Measurements from ENCODE around the gene LHFPL6. TPM values are rescaled to one million over a fixed set of nuclear protein-coding genes. Genes with fewer than 3 reads are reported as not detected.

Gene LHFPL6
- total RNA-seq, 2 experiments from 2014 or later, result 0.60 to 0.74 TPM

DNA sequence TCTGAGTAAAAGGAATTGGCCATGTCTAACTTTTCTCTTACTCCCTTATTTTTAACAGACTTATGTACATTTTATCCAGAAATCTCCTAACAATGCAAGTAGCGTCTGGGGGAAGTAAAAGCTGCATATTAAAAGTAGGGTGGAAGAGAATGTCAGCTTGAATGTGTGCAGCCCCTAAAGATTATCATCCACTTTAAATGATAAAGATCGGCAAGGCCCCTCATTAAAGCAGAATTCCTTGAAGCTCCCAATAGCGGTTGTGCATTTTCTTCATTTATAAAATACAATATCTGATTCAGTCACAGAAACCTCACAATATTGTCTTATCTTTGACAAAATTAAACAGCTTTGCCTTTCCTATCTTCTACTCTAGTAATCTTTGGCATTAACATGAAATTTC lies 184.6 kb downstream of the LHFPL6 start:
- Mint-ChIP-seq H3K27ac (no peak overlapping the region), H3K27me3 (peaks cover 10% of the 10 kb centered on the region), H3K36me3 (ENCODE audit: low read depth) (no peaks in the 10 kb centered on the region), H3K9me3 (no peaks in the 10 kb centered on the region), H3K4me1 (ENCODE audit: low read depth) (no peaks in the 10 kb centered on the region), H3K4me3 (no peak overlapping the region)
- intact Hi-C loops (cut with micrococcal nuclease), result no loop called here
- CTCF ChIA-PET, result interaction anchor here (0.7 to 1.5 kb wide), 6 partner anchors 12 to 198 kb away, joined by 3 to 5 read pairs (median 3); no protein-coding TSS in a partner anchor
- POLR2A ChIA-PET, result interaction anchor here (0.6 kb wide), 1 partner anchor 389 kb away, joined by 3 read pairs; no protein-coding TSS in a partner anchor
- ATAC-seq (no peak), DNase-seq (no peak)
- TF ChIP-seq, protein P1, sequence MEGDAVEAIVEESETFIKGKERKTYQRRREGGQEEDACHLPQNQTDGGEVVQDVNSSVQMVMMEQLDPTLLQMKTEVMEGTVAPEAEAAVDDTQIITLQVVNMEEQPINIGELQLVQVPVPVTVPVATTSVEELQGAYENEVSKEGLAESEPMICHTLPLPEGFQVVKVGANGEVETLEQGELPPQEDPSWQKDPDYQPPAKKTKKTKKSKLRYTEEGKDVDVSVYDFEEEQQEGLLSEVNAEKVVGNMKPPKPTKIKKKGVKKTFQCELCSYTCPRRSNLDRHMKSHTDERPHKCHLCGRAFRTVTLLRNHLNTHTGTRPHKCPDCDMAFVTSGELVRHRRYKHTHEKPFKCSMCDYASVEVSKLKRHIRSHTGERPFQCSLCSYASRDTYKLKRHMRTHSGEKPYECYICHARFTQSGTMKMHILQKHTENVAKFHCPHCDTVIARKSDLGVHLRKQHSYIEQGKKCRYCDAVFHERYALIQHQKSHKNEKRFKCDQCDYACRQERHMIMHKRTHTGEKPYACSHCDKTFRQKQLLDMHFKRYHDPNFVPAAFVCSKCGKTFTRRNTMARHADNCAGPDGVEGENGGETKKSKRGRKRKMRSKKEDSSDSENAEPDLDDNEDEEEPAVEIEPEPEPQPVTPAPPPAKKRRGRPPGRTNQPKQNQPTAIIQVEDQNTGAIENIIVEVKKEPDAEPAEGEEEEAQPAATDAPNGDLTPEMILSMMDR (IDR thresholded peaks at IDR 0.05), result no peak

DNA sequence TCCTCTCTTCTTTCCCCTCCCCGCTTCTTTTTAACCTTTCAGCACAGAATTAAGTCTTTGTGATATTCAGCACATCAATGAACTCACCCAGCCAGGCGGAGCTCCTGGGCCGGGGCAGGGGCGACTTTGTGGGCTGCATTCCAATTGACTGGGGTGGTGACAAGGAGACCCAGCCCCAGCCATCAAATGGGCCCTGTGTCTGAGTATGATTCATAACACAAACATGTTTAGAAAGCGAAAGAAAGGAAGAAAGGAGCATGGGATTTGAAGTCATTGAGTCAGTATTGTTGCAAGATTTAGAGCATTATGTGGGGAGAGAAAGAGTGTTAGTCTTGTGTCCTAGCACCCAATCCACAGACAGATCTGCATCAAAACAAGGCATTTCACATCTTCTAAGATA lies 185.3 kb downstream of the LHFPL6 start:
- intact Hi-C loops (cut with micrococcal nuclease), result no loop called here
- H3K36me3 Mint-ChIP-seq (ENCODE audit: low read depth), result no peaks in the 10 kb centered on the region
- no peak for DNase-seq
- CTCF ChIA-PET, result interaction anchor here (1.1 to 1.5 kb wide), 3 partner anchors 13 to 198 kb away, joined by 3 read pairs; no protein-coding TSS in a partner anchor
- no peak overlapping the region for H3K27ac Mint-ChIP-seq
- H3K4me3 Mint-ChIP-seq, result no peak overlapping the region
- H3K9me3 Mint-ChIP-seq, result no peaks in the 10 kb centered on the region
- ATAC-seq, result no peak
- POLR2A ChIA-PET, result interaction anchor here (0.7 kb wide), 1 partner anchor 255 kb away, joined by 4 read pairs; no protein-coding TSS in a partner anchor
- no peaks in the 10 kb centered on the region for H3K4me1 Mint-ChIP-seq (ENCODE audit: low read depth)
- TF ChIP-seq, protein P1 (IDR thresholded peaks at IDR 0.05), result no peak
- peaks cover 9% of the 10 kb centered on the region for H3K27me3 Mint-ChIP-seq

DNA sequence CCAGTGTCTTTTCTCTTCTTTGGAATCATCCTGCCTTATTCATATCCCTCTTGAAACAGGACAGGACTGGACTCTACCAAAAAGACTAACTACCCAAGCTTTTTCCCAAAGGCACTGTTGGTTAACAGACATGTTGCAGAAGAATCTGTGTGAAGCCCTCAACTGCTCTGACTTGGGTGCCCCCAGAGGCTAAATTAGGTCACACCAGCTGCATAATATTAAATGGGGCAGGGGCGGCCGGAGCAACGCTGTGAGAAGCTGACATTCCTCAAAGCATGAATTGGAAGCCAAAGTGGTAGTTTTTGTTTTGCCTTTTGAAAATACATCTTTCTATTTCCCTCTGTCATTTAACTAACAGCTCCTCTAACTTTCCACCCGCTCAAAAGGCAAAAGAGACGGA lies 185.9 kb downstream of the LHFPL6 start:
- H3K9me3 Mint-ChIP-seq, result no peaks in the 10 kb centered on the region
- H3K27me3 Mint-ChIP-seq, result peaks cover 10% of the 10 kb centered on the region
- no peak overlapping the region for H3K27ac Mint-ChIP-seq
- POLR2A ChIA-PET, result interaction anchor here (0.7 kb wide), 1 partner anchor 255 kb away, joined by 4 read pairs; no protein-coding TSS in a partner anchor
- intact Hi-C loops (cut with micrococcal nuclease), result no loop called here
- H3K4me1 Mint-ChIP-seq (ENCODE audit: low read depth), result no peaks in the 10 kb centered on the region
- TF ChIP-seq, protein P1 (IDR thresholded peaks at IDR 0.05), result no peak
- ATAC-seq (no peak), DNase-seq (no peak)
- CTCF ChIA-PET, result interaction anchor here (1.1 to 1.3 kb wide), 2 partner anchors 98 to 199 kb away, joined by 3 read pairs; no protein-coding TSS in a partner anchor
- no peak overlapping the region for H3K4me3 Mint-ChIP-seq
- no peaks in the 10 kb centered on the region for H3K36me3 Mint-ChIP-seq (ENCODE audit: low read depth)

DNA sequence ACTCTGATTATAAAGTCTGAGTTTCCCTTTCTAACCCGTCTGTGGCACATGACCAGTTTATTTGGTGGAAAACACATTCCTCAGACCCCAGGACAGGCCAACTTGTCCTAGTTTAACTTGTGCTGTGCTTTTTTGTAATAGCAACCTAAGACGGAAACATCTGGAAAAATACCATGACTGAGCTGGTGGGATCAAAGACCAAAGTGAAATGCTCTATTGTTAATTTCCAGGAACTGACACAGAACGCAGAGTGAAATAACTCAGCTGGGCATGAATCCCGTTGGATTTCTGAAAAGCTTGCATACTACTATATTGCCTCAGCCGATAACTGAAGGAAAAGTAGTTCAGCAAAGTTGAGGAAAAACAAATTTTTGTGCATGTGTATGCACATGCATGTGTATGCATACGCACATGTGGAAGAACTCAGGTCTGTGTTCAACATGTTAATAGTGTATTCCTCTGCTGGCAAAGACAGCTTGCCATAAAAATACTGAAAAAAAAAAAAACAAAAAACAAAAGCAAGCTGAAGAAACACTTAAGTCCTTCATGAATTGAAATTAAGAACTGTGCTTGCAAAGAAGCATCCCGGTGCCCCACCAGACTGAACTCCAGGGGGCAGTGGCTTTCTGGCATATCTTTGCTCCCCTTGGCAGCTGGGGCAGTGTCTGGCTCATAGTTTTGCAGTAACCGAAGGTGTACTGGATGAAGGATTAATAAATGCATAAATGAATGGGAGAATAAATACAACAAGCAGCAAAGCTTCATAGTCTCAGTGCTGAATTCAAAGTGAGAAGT lies 187.8 kb downstream of the LHFPL6 start:
- intact Hi-C loops (cut with micrococcal nuclease), result no loop called here
- Mint-ChIP-seq H3K9me3 (no peaks in the 10 kb centered on the region), H3K4me3 (no peak overlapping the region), H3K27ac (no peak overlapping the region), H3K4me1 (ENCODE audit: low read depth) (no peaks in the 10 kb centered on the region), H3K36me3 (ENCODE audit: low read depth) (no peaks in the 10 kb centered on the region), H3K27me3 (peaks cover 13% of the 10 kb centered on the region)
- ChIA-PET POLR2A (no interaction called here), CTCF (interaction anchor here (0.7 to 2.9 kb wide), 4 partner anchors 13 to 292 kb away, joined by 3 to 14 read pairs (median 3); no protein-coding TSS in a partner anchor)
- no peak for ATAC-seq
- TF ChIP-seq, protein P1 (IDR thresholded peaks at IDR 0.05), result no peak
- DNase-seq, result peak; percentile 20

DNA sequence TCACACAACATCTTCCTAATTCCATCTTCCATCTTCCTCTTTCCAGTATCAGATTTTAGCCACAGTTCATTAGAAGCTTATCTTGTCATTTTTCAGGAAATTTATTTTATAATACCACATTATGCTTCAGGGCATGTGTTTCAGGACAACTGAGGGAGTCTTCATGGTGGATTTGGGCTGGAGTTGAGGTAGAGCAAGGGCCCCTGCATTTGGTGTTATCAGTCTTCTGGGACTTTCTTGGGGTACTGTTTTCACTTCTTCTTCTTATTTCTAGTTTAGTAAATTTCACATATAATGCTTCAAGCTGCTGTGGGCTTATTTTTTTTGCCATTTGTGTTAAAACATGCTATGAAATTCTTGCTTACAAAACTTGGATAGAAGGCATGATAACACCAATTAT lies 188.7 kb downstream of the LHFPL6 start:
- no peak for ATAC-seq
- POLR2A ChIA-PET, result no interaction called here
- Mint-ChIP-seq H3K36me3 (ENCODE audit: low read depth) (no peaks in the 10 kb centered on the region), H3K4me1 (ENCODE audit: low read depth) (no peaks in the 10 kb centered on the region), H3K27ac (no peak overlapping the region), H3K27me3 (peaks cover 19% of the 10 kb centered on the region), H3K4me3 (no peak overlapping the region), H3K9me3 (no peaks in the 10 kb centered on the region)
- TF ChIP-seq, protein P1 (IDR thresholded peaks at IDR 0.05), result no peak
- CTCF ChIA-PET, result interaction anchor here (0.7 to 2.9 kb wide), 2 partner anchors 10 to 198 kb away, joined by 3 to 14 read pairs; no protein-coding TSS in a partner anchor
- intact Hi-C loops (cut with micrococcal nuclease), result no loop called here
- no peak for DNase-seq

All from activated CD8-positive, alpha-beta T cell treated with anti-CD3 and anti-CD28 coated beads for 36 hours (primary cell).